K562 treated with DMSO at 1 percent for 48 hours (cell line): ENCODE measurements around the gene EOLA1. TPM values are rescaled to one million over a fixed set of nuclear protein-coding genes. Genes with fewer than 3 reads are reported as not detected.

Experiments used
- total RNA-seq: library from RNA; unstranded; fragments of 300-600 nt; gene quantifications from 2 replicates; pipeline ENCODE4 v1.2.3, GENCODE V29; 2022; ENCODE audit warnings: low replicate concordance; ENCODE audit errors: extremely low read depth

The EOLA1 gene
- total RNA-seq, result not detected in 2 replicates

DNA sequence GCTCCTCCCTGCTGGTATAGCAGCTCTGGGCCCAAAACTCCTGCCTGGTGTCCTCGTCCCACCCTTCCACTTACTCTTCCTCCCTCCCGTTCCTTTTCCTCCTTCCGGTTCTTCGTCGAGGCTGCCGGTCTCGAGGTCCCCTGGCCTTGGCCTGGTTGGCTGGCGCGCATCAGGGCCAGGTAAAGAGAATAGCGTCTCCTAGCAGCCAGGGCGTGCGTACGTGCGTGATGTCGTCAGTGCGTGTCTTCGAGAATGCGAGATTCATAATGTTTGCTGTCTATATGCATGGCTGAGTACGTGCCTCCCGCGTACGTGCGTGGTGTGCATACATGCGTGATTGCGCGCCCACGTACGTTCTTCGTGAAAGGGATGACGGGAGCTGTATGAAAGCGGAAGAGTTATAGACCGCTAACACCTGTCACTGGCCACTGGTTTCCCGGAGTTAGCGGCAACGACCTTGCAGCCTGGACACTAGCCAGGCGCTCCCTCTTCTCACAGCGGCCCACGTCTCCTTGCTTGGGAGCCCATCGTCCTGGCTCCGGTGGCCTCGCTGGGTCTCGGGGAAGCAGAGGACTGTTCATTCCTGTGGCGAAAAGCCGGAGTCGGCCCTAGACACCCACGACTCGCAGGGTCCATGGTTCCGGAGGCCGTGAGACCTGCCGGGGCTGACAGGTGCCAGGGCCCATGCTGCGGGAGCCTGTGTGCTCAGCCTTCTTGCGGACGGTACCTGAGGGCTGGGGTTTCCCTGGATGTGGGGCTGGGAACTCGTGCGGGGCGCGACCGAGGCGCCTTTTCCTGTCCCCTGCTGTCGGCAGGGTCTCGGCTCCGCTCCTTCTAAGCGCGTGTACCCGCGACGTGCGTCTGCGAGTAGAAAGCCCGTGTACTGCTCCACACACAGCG lies at the start of gene EOLA1:
EOLA1 (plus strand) TSS at position 392 of the 900 bp plus-strand sequence. CDS start 4,619 bp downstream, outside the sequence.

DNA sequence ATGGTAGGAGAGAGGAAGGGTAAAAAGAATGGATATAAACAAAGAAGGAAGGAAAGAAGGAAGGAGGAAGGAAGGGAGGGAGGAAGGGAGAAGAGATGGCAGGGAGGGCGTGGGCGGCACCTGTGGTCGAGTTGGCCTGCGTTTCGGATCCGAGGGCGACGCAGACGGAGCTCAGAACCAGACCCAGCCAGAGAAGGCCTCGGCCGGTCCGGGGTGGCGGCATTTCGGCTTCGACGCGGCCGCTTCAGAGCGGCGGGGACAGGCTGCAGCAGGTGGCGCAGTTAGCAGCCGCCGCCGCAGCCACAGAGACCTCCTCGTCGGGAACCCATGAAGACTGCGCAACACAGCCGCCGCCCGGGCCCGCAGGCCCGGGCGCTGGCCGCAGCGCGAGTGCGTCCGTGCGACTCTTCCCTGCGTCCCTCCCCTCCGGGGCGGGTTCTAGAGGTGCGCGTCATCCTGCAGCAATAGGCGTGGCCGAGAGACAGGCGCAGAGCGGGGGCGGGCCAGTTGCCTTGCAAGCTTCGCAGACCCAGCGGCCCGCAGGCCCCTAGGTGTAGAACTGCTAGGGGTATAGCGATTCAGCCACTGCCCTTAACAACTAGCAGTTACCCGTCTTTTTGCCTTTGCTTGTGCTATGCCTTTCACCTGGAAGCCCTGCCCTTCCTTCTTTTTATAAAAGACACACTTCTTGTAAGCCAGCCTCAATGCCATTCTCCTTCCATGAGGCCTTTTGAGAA lies 35.7 kb upstream of the EOLA1 start, which contains the start of gene IDS:
IDS (minus strand) TSS at position 392 of the 737 bp plus-strand sequence; CDS start at position 223, 169 bp downstream.

DNA sequence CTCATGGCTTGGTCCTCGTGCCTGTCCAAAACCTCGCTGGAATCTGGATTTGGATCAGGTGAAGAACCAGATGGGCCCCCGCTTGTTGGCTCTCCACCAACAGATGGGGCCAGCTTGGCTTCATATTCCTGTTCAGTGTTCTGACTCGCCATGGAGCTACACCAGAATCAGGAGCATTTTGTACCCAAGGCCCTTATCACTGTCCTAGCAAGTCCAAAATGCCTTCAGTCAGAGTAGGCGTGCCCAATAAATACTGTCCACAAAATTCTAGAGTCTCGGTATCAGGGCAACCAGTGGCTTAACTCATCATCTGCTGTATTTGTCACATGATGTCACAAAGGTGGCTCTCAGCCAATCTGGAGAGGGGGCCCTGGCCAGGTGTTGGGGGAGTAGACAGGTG lies 8.9 kb downstream of the EOLA1 start, which contains the start of gene HSFX3:
HSFX3 (minus strand) TSS at position 224 of the 400 bp plus-strand sequence; CDS start at position 152, 72 bp downstream.

GRCh38 chrX:149587359-149587758 lies 46.5 kb downstream of the EOLA1 start, which contains the start of gene MAGEA9B:
Gene MAGEA9B, minus strand, starts transcription at chrX:149587459. Its CDS starts 4,280 bp downstream, at chrX:149583179.

DNA sequence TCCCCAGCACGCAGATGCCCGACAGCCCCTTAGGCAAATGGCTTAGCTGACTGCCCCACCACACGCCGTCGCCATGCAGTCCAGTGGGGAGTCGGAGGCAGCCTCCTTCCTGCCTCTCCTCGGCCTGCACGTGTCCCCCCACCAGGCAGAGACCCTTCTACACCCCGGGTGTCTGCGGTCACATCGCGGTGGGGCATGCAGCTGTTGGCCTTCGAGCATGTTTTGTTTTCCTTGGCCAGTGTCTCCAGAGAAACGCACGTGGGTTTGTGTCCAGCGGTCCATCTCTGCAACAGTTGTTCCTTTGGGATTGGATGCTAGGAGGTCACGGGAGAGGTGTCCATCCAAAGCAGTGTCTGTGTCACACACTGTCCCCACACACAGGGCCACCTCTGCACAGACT lies 54.4 kb downstream of the EOLA1 start, which contains the start of gene HSFX2:
HSFX2 (minus strand) TSS at position 101 of the 400 bp plus-strand sequence. CDS start 614 bp downstream, outside the sequence.

Other genes with a start within 250 kb of the EOLA1 start
- not detected in 2 replicates for gene IDS, start 35.7 kb upstream of the EOLA1 start, total RNA-seq
- not detected in 2 replicates for gene HSFX3, start 8.9 kb downstream of the EOLA1 start, total RNA-seq
- not detected in 2 replicates for gene MAGEA9B, start 46.4 kb downstream of the EOLA1 start, total RNA-seq
- not detected in 2 replicates for gene HSFX2, start 54.3 kb downstream of the EOLA1 start, total RNA-seq
- gene TMEM185A, start 90.8 kb downstream of the EOLA1 start, total RNA-seq, result not detected in 2 replicates
- not detected in 2 replicates for gene MAGEA11, start 171.0 kb downstream of the EOLA1 start, total RNA-seq
- gene HSFX1, start 233.1 kb downstream of the EOLA1 start, total RNA-seq, result not detected in 2 replicates
- not detected in 2 replicates for gene MAGEA9, start 240.9 kb downstream of the EOLA1 start, total RNA-seq